NCI-H2227 (cell line): Measurements from ENCODE around the gene XIST.
"Not testable (repeated sequence)": the region's sequence is repeated elsewhere in the genome, so short reads cannot be mapped to it uniquely, and the experiment has no call there.

Source experiments
- DNase-seq: peaks from one replicate; lab custom pipeline; 2025; ENCODE audit not compliant: unreplicated experiment; lab: John Stamatoyannopoulos, UW

The XIST gene

GRCh38 chrX:73840120-73840924, 12.2 kb downstream of the XIST start:
- no peak for DNase-seq

GRCh38 chrX:73839152-73839551, 13.4 kb downstream of the XIST start:
- DNase-seq: no peak

- no peak for DNase-seq
Measured at GRCh38 chrX:73838123-73838522, 14.4 kb downstream of the XIST start.

- no peak for DNase-seq
Measured at GRCh38 chrX:73836956-73837477, 15.5 kb downstream of the XIST start.

- no peak for DNase-seq
Measured at GRCh38 chrX:73834219-73834618, 18.3 kb downstream of the XIST start.

GRCh38 chrX:73832319-73832718, 20.2 kb downstream of the XIST start:
- DNase-seq: no peak

GRCh38 chrX:73831500-73831899, 21.0 kb downstream of the XIST start:
- no peak for DNase-seq

GRCh38 chrX:73830489-73831414, 21.8 kb downstream of the XIST start:
- DNase-seq: no peak

GRCh38 chrX:73829890-73830466, 22.5 kb downstream of the XIST start:
- no peak for DNase-seq

- DNase-seq: no peak
Measured at GRCh38 chrX:73828080-73828720, 24.3 kb downstream of the XIST start.

- no peak for DNase-seq
Measured at GRCh38 chrX:73827406-73827805, 25.1 kb downstream of the XIST start.

GRCh38 chrX:73826996-73827395, 25.5 kb downstream of the XIST start:
- no peak for DNase-seq

- no peak for DNase-seq
Measured at GRCh38 chrX:73825569-73825968, 26.9 kb downstream of the XIST start.

GRCh38 chrX:73823473-73824004, 29.0 kb downstream of the XIST start:
- no peak for DNase-seq

- no peak for DNase-seq
Measured at GRCh38 chrX:73822775-73823174, 29.7 kb downstream of the XIST start.

GRCh38 chrX:73821921-73822559, 30.5 kb downstream of the XIST start:
- no peak for DNase-seq

- DNase-seq: not testable (repeated sequence)
Measured at GRCh38 chrX:73819864-73820558, 32.5 kb downstream of the XIST start.

- no peak for DNase-seq
Measured at GRCh38 chrX:73818200-73819116, 34.1 kb downstream of the XIST start.
